Epithelial cell of prostate (primary cell): ENCODE results near the gene ADAMTS16.

Experiments used
- DNase-seq: peaks from one replicate; pipeline ENCODE4 v3.0.0-alpha.2; 2011; ENCODE audit warnings: low read depth, low spot score
- H3K27ac ChIP-seq: fragments of 450-650 bp; 2 replicates; pipeline ENCODE4 v1.5.1; 2017; ENCODE audit warnings: mild to moderate bottlenecking

Gene ADAMTS16

GRCh38 chr5:5304361-5305020, 164.4 kb downstream of the ADAMTS16 start:
- no peak overlapping the region for H3K27ac ChIP-seq
- DNase-seq = no peak

- H3K27ac ChIP-seq = no peak overlapping the region
- DNase-seq = no peak
Observed at GRCh38 chr5:5306696-5307095, 166.6 kb downstream of the ADAMTS16 start.

- no peak for DNase-seq
- no peak overlapping the region for H3K27ac ChIP-seq
Observed at GRCh38 chr5:5308319-5308718, 168.2 kb downstream of the ADAMTS16 start.

- DNase-seq = peak; percentile 52
Observed at GRCh38 chr5:5309645-5310044, 169.5 kb downstream of the ADAMTS16 start.

GRCh38 chr5:5313101-5313635, 173.0 kb downstream of the ADAMTS16 start:
- DNase-seq = no peak
- no peak overlapping the region for H3K27ac ChIP-seq

More at GRCh38 chr5:5309645-5310044, 169.5 kb downstream of the ADAMTS16 start:
- H3K27ac ChIP-seq = no peak overlapping the region

- DNase-seq = no peak
- H3K27ac ChIP-seq = no peak overlapping the region
Observed at GRCh38 chr5:5314166-5314565, 174.0 kb downstream of the ADAMTS16 start.

- H3K27ac ChIP-seq = no peak overlapping the region
- DNase-seq = no peak
Observed at GRCh38 chr5:5314626-5315025, 174.5 kb downstream of the ADAMTS16 start.

GRCh38 chr5:5315068-5315980, 175.2 kb downstream of the ADAMTS16 start:
- DNase-seq = no peak
- no peak overlapping the region for H3K27ac ChIP-seq

GRCh38 chr5:5316334-5316733, 176.2 kb downstream of the ADAMTS16 start:
- no peak overlapping the region for H3K27ac ChIP-seq
- DNase-seq = no peak

GRCh38 chr5:5317976-5318375, 177.8 kb downstream of the ADAMTS16 start:
- no peak overlapping the region for H3K27ac ChIP-seq
- no peak for DNase-seq

GRCh38 chr5:5318426-5319190, 178.5 kb downstream of the ADAMTS16 start:
- DNase-seq = no peak

GRCh38 chr5:5320062-5320805, 180.1 kb downstream of the ADAMTS16 start:
- no peak overlapping the region for H3K27ac ChIP-seq

More at GRCh38 chr5:5318426-5319190, 178.5 kb downstream of the ADAMTS16 start:
- no peak overlapping the region for H3K27ac ChIP-seq

GRCh38 chr5:5321137-5321536, 181.0 kb downstream of the ADAMTS16 start:
- H3K27ac ChIP-seq = no peak overlapping the region
- no peak for DNase-seq

More at GRCh38 chr5:5320062-5320805, 180.1 kb downstream of the ADAMTS16 start:
- DNase-seq = no peak

- H3K27ac ChIP-seq = no peak overlapping the region
- no peak for DNase-seq
Observed at GRCh38 chr5:5323551-5323950, 183.4 kb downstream of the ADAMTS16 start.

- H3K27ac ChIP-seq = no peak overlapping the region
- no peak for DNase-seq
Observed at GRCh38 chr5:5326115-5326758, 186.1 kb downstream of the ADAMTS16 start.

- no peak for DNase-seq
- no peak overlapping the region for H3K27ac ChIP-seq
Observed at GRCh38 chr5:5327126-5327525, 187.0 kb downstream of the ADAMTS16 start.

- no peak for DNase-seq
- H3K27ac ChIP-seq = no peak overlapping the region
Observed at GRCh38 chr5:5330728-5331452, 190.8 kb downstream of the ADAMTS16 start.

- no peak overlapping the region for H3K27ac ChIP-seq
- DNase-seq = no peak
Observed at GRCh38 chr5:5331848-5332247, 191.7 kb downstream of the ADAMTS16 start.

- no peak for DNase-seq
- no peak overlapping the region for H3K27ac ChIP-seq
Observed at GRCh38 chr5:5332287-5332686, 192.2 kb downstream of the ADAMTS16 start.
